GM10266 (cell line): ENCODE results near the gene GPC6.

Experiments used
- DNase-seq: peaks from one replicate; pipeline ENCODE4 v3.0.0; 2012; ENCODE audit errors: extremely low spot score
- CTCF ChIP-seq: IDR thresholded peaks from 2 replicates; pipeline ENCODE4 v1.5.1; 2012; ENCODE audit warnings: mild to moderate bottlenecking, low read depth; ENCODE audit not compliant: control insufficient read depth, insufficient read depth; ENCODE audit errors: missing control alignments

Gene GPC6

DNA sequence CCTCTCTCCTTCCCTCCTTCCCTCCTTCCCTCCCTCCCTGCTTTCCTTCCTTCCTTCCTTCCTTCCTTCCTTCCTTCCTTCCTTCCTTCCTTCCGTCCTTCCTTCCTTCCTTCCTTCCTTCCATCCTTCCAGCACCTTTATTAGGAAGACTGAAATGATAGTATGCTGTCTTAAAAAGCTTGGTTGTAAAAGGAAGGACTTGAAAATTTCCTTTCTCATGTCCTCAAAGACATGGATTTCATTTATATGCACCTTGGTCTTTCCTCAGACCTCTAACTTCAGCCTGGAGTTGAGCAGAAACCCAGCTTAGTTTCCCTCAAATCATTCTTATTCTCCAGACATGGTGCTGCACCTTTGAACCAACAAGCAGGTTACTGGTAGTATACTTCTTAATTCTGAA, 141.7 kb downstream of the GPC6 start:
- DNase-seq = no peak
- no peak for TF ChIP-seq CTCF

DNA sequence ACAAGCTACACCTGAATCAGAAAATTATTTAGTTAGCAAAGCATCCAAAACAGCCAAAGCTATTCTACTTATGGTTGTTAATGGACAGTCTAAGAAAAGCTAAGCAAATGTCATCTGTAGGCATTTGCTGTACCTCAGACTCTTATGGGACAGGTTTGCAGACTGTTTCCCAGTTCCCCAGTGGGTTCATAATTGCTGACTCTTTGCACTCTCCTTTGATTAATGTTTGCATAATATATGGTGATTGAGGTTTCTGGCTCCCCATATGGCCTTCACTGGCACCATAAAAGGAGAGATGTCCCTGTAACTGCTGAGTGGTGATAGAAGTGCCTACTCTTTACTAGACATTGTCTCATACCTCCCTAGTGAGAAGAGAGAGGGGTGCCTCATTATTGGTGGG, 142.1 kb downstream of the GPC6 start:
- TF ChIP-seq CTCF = no peak
- DNase-seq = no peak

DNA sequence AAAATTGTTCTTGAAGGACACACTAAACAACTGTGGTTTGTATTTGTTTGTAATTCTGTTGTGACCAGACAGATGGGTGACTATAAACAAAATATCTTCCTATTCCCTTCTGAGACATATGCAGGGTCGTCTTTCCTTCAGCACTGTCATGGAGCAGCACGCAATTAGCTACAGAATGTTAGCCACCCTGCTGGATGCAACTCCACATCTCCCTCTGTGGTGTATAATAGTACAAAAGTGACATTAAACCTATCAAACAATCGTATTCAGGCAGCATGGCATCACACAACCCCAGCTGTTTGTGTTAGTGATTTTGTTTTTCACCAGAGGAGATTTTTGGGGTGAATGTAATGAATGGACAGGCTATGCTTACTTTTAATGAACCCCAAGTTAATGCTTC, 146.2 kb downstream of the GPC6 start:
- TF ChIP-seq CTCF = no peak
- no peak for DNase-seq

GRCh38 chr13:93375491-93375890, 148.9 kb downstream of the GPC6 start:
- no peak for TF ChIP-seq CTCF
- DNase-seq = no peak

DNA sequence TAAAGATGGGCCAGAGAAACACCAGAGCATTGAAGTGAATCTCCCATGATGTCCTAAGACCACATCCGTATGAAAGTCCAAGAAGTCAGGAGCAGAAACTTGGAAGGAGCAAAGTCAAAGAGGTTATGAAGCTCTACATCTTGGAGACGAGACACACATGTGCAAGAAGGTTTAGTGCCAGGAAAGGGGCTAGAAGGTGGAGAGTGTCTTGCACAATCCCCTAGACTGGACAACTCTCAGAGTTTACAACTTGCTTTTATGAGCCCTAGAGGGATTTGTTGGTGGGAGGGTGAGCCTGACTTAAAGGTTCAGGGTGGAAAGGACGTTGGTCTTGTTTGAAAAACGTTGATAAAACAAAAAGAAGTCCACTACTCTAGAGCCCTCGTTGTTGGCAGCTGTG, 150.6 kb downstream of the GPC6 start:
- TF ChIP-seq CTCF = no peak
- DNase-seq = no peak

GRCh38 chr13:93378184-93378583, 151.6 kb downstream of the GPC6 start:
- TF ChIP-seq CTCF = no peak
- no peak for DNase-seq

- DNase-seq = no peak
- no peak for TF ChIP-seq CTCF
These were observed 159.5 kb downstream of the GPC6 start for GRCh38 chr13:93386116-93386515.
